K562 (cell line): ENCODE measurements around the gene SLC18A3. TPM values are rescaled to one million over a fixed set of nuclear protein-coding genes. Genes with fewer than 3 reads are reported as not detected.

ENCODE experiments used
- ATAC-seq: fragments of 200-7000 bp; cut with Tn5 transposase; 3 replicates; pipeline ENCODE4 v1.9.1; 2020; ENCODE audit warnings: moderate library complexity
- BruUV-seq: library from RNA; stranded (reverse); fragments of 400-500 nt; replicated peaks from 2 replicates; lab custom pipeline; 2021; lab: Mats Ljungman, UMichigan
- CTCF ChIA-PET: fragments of 300-600 bp; formaldehyde crosslinking; extraction: SDS; loops from one replicate; lab custom pipeline; 2021; ENCODE audit warnings: low intra/inter-chr PET ratio; lab: Yijun Ruan, JAX
- POLR2A ChIA-PET: fragments of 300-600, 350-650 bp; sonication (Branson Sonifier 250); formaldehyde crosslinking; extraction: SDS; loops from one replicate; lab custom pipeline; 2021; ENCODE audit warnings: antibody characterized with exemption, inconsistent platforms; lab: Yijun Ruan, JAX
- DNase-seq, 4 experiments: peaks; one replicate each; pipeline versions ENCODE4 v3.0.0 to v3.0.0-alpha.2; 2011 to 2018; ENCODE audit warnings: low spot score in 3 of 4, mixed read lengths in 3 of 4; ENCODE audit errors: extremely low read depth in 1 of 4
- FAIRE-seq: peaks from 2 replicates; lab custom pipeline; 2011; peaks lifted over from hg19 to GRCh38; lab: Jason Lieb, UNC
- H2AFZ ChIP-seq: 2 replicates; pipeline ENCODE4 v1.6.0; 2011; ENCODE audit warnings: low read depth, low read length, control low read depth, inconsistent platforms
- H3K27ac ChIP-seq: fragments of 200-600 bp; 3 replicates; pipeline ENCODE4 v1.8.0; 2011; ENCODE audit warnings: low read depth, mild to moderate bottlenecking, control low read depth, inconsistent platforms, low read length, moderate library complexity, mixed read lengths; ENCODE audit errors: extremely low read depth
- H3K27me3 ChIP-seq, 2 experiments: fragments of 300-600 bp in 1 of 2; 2 replicates in 1 of 2; 3 replicates in 1 of 2; pipeline versions ENCODE4 v1.6.0 to v1.8.0; 2011; ENCODE audit warnings: inconsistent platforms in 2 of 2, low read length in 2 of 2, mild to moderate bottlenecking in 1 of 2, mixed read lengths in 1 of 2, moderate library complexity in 1 of 2; ENCODE audit not compliant: control insufficient read depth in 2 of 2, insufficient read depth in 2 of 2
- H3K36me3 ChIP-seq: fragments of 300-600 bp; 3 replicates; pipeline ENCODE4 v1.8.0; 2011; ENCODE audit warnings: mild to moderate bottlenecking, low read length, inconsistent platforms; ENCODE audit not compliant: control insufficient read depth, insufficient read depth
- H3K4me1 ChIP-seq, 2 experiments: fragments of 200-600 bp in 1 of 2; replicated peaks in 1 of 2; 2 replicates in 1 of 2; 3 replicates in 1 of 2; pipeline versions ENCODE4 v1.5.1 to v1.8.0; 2011; ENCODE audit warnings: inconsistent platforms in 2 of 2, low read length in 2 of 2, mild to moderate bottlenecking in 1 of 2, mixed read lengths in 1 of 2, moderate library complexity in 1 of 2; ENCODE audit not compliant: control insufficient read depth in 2 of 2, insufficient read depth in 2 of 2
- H3K4me2 ChIP-seq: 2 replicates; pipeline ENCODE4 v1.6.1; 2011; ENCODE audit warnings: low read length, control low read depth, inconsistent platforms, mixed read lengths; ENCODE audit not compliant: insufficient read depth
- H3K4me3 ChIP-seq: fragments of 200-600 bp; sonication (generic), shearing (Covaris generic); 2 replicates; pipeline ENCODE4 v1.5.1; 2016; ENCODE audit warnings: control low read depth, inconsistent platforms
- H3K79me2 ChIP-seq: fragments of 200-600 bp; 3 replicates; pipeline ENCODE4 v1.8.0; 2011; ENCODE audit warnings: low read length, inconsistent platforms; ENCODE audit not compliant: control insufficient read depth, insufficient read depth
- H3K9ac ChIP-seq, 2 experiments: 2 replicates each; pipeline versions ENCODE4 v1.6.0 to v1.6.1; 2011; ENCODE audit warnings: low read depth in 2 of 2, low read length in 2 of 2, control low read depth in 1 of 2, inconsistent platforms in 1 of 2, mild to moderate bottlenecking in 1 of 2, mixed read lengths in 1 of 2; ENCODE audit not compliant: insufficient read depth in 1 of 2
- H3K9me1 ChIP-seq: one replicate; pipeline ENCODE4 v1.6.0; 2011; ENCODE audit warnings: inconsistent platforms, mild to moderate bottlenecking, low read length, moderate library complexity; ENCODE audit not compliant: control insufficient read depth, insufficient read depth
- H3K9me3 ChIP-seq: replicated peaks from 2 replicates; pipeline ENCODE4 v1.5.1; 2011; ENCODE audit warnings: low read depth, low read length, inconsistent platforms; ENCODE audit not compliant: control insufficient read depth, insufficient read depth
- H4K20me1 ChIP-seq: replicated peaks from 2 replicates; pipeline ENCODE4 v1.6.1; 2011; ENCODE audit warnings: low read length, inconsistent platforms, mixed read lengths; ENCODE audit not compliant: control insufficient read depth, insufficient read depth
- CBX5 ChIP-seq: IDR thresholded peaks from 2 replicates; pipeline ENCODE4 v1.6.1; 2014; ENCODE audit warnings: low read depth, borderline replicate concordance
- CEBPB ChIP-seq: fragments of 450-650 bp; IDR thresholded peaks from 2 replicates; pipeline ENCODE4 v1.6.1; 2016; ENCODE audit warnings: missing genetic modification characterization, missing compliant biosample characterization
- CEBPG ChIP-seq, 3 experiments: fragments of 200-800 bp in 1 of 3; sonication (Bioruptor generic) in 1 of 3; sonication (generic) in 1 of 3; formaldehyde crosslinking in 1 of 3; IDR thresholded peaks in 2 of 3; conservative IDR thresholded peaks in 1 of 3; 2 replicates each; pipeline versions ENCODE4 v1.6.1 to v1.8.0; 2016 to 2022; ENCODE audit warnings: missing compliant biosample characterization in 2 of 3, missing genetic modification characterization in 2 of 3, mild to moderate bottlenecking in 1 of 3, missing genetic modification reagents in 1 of 3
- MYNN ChIP-seq, 2 experiments: sonication (generic); formaldehyde crosslinking in 1 of 2; IDR thresholded peaks; 2 replicates each; pipeline versions ENCODE4 v1.5.0 to v1.6.1; 2016 to 2020; ENCODE audit warnings: antibody characterized with exemption in 1 of 2, missing genetic modification reagents in 1 of 2
- SMAD3 ChIP-seq: fragments of 450-650 bp; formaldehyde crosslinking; conservative IDR thresholded peaks from 2 replicates; pipeline ENCODE4 v1.4.0; 2020; ENCODE audit warnings: mild to moderate bottlenecking
- STAT6 ChIP-seq: sonication (generic); formaldehyde crosslinking; IDR thresholded peaks from 2 replicates; pipeline ENCODE4 v1.8.1; 2023; ENCODE audit warnings: mild to moderate bottlenecking, missing genetic modification reagents
- TAF15 ChIP-seq: fragments of 200-400 bp; formaldehyde crosslinking; IDR thresholded peaks from 2 replicates; pipeline ENCODE4 v1.6.1; 2017; ENCODE audit warnings: mild to moderate bottlenecking, low read depth, low read length, moderate library complexity
- ZNF23 ChIP-seq: fragments of 250-450 bp; sonication (Bioruptor Pico); IDR thresholded peaks from 2 replicates; pipeline ENCODE4 v1.4.0; 2020; ENCODE audit warnings: mild to moderate bottlenecking
- ZNF586 ChIP-seq: fragments of 450-650 bp; formaldehyde crosslinking; conservative IDR thresholded peaks from 2 replicates; pipeline ENCODE4 v1.4.0; 2020; ENCODE audit warnings: mild to moderate bottlenecking, moderate library complexity
- WGBS: fragments of 100-300 bp; shearing (Covaris generic); methylation state at CpG from one replicate; pipeline ENCODE4 v1.1.6; 2016; ENCODE audit warnings: low coverage, mixed read lengths; ENCODE audit not compliant: insufficient coverage; ENCODE audit errors: missing lambda C conversion rate; 5-methylcytosine and 5-hydroxymethylcytosine counted together
- in situ Hi-C: fragments of 300-500 bp; cut with MboI; formaldehyde crosslinking; loops from 4 replicates; pipeline ENCODE4 v1.15.0; 2018; ENCODE audit warnings: inconsistent platforms, mixed read lengths
- intact Hi-C: fragments of 100-400 bp; cut with micrococcal nuclease; formaldehyde crosslinking; loops from 2 replicates; pipeline ENCODE4 v1.14.2; 2022
- polyA plus RNA-seq, 8 experiments: library from polyadenylated mRNA; depleted of rRNA in 4 of 8; stranded (reverse) in 5 of 8; unstranded in 3 of 8; fragments of >200 nt; fragmentation: Nextera tagmentation in 2 of 8; fragmentation: Illumina TruSeq in 1 of 8; extraction: Ambion mirVana in 2 of 8; extraction: Trizol in 1 of 8; gene quantifications; 2 replicates each; pipeline versions ENCODE4 v1.2.1 to v1.2.3, GENCODE V29; 2011 to 2014; ENCODE audit warnings: inconsistent platforms in 1 of 8, missing spikeins in 1 of 8
- total RNA-seq, 7 experiments: library from RNA; depleted of rRNA in 6 of 7; stranded (reverse); fragments of >200 nt in 6 of 7; fragmentation: Illumina TruSeq in 2 of 7; extraction: Trizol in 2 of 7; gene quantifications; 2 replicates each; pipeline versions ENCODE4 v1.2.1 to v1.2.3, GENCODE V29; 2011 to 2021; ENCODE audit warnings: low replicate concordance in 1 of 7

The SLC18A3 gene
- total and polyA plus RNA-seq, 9 of the 15 experiments (the other 6 are each of a cell fraction or from before 2014, with no cell fraction given): not detected

GRCh38 chr10:49585387-49585786, 24.7 kb upstream of the SLC18A3 start:
- CTCF ChIA-PET: no interaction called here

GRCh38 chr10:49587981-49588380, 22.1 kb upstream of the SLC18A3 start:
- no TSS peak for BruUV-seq
- H3K36me3 ChIP-seq: no peaks in the 10 kb centered on the region
- no peaks in the 10 kb centered on the region for H3K9me3 ChIP-seq
- H3K27me3 ChIP-seq: peaks cover 0 to 3% of the 10 kb centered on the region in 2 experiments; a peak in 1 of 5 replicates
- ATAC-seq: no peak
- no peaks in the 10 kb centered on the region for H3K79me2 ChIP-seq
- no peak overlapping the region for H3K4me3 ChIP-seq
- H2AFZ ChIP-seq: no peak overlapping the region
- no peak overlapping the region for H3K27ac ChIP-seq
- TF ChIP-seq ZNF23 (no peak), STAT6 (CRISPR knock-in tag) (no peak), SMAD3 (CRISPR knock-in tag) (no peak), ZNF586 (CRISPR knock-in tag) (no peak), CBX5 (no peak), TAF15 (no peak)
- DNase-seq: no peak
- no peaks in the 10 kb centered on the region for H4K20me1 ChIP-seq
- ChIA-PET POLR2A (no interaction called here), CTCF (no interaction called here)
- H3K4me1 ChIP-seq: no peaks in the 10 kb centered on the region; a peak in 1 of 5 replicates
- FAIRE-seq: peak; percentile 52
- H3K9ac ChIP-seq: no peak overlapping the region
- H3K4me2 ChIP-seq: no peak overlapping the region
- in situ Hi-C loops: loop anchor here (25.0 kb wide), 1 partner anchor 649 kb away; no protein-coding TSS in a partner anchor
- intact Hi-C loops: no loop called here
- H3K9me1 ChIP-seq: no peaks in the 10 kb centered on the region
- 0% methylated on average over 4 of the region's 4 CpGs for WGBS

More at GRCh38 chr10:49585387-49585786, 24.7 kb upstream of the SLC18A3 start:
- Histone ChIP-seq H4K20me1 (no peaks in the 10 kb centered on the region), H3K36me3 (no peaks in the 10 kb centered on the region), H3K9me3 (no peaks in the 10 kb centered on the region), H3K4me3 (no peak overlapping the region), H3K9ac (no peak overlapping the region), H3K9me1 (no peaks in the 10 kb centered on the region), H3K79me2 (no peaks in the 10 kb centered on the region), H3K27me3 (peaks cover 0 to 3% of the 10 kb centered on the region in 2 experiments; a peak in 1 of 5 replicates), H3K4me1 (no peaks in the 10 kb centered on the region), H3K4me2 (no peak overlapping the region), H2AFZ (no peak overlapping the region), H3K27ac (no peak overlapping the region)
- ATAC-seq (no peak), FAIRE-seq (no peak), DNase-seq (no peak)
- no TSS peak for BruUV-seq
- TF ChIP-seq CEBPB (tag): peak; percentile 87
- no peak for TF ChIP-seq MYNN (IDR thresholded peaks at IDR 0.05)
- no peak for TF ChIP-seq MYNN (CRISPR knock-in tag; IDR thresholded peaks at IDR 0.05)
- TF ChIP-seq CEBPG (CRISPR knock-in tag; IDR thresholded peaks at IDR 0.05): no peak
- TF ChIP-seq CEBPG (tag; conservative IDR thresholded peaks at IDR 0.05 in 1 of 2, IDR thresholded peaks at IDR 0.05 in 1 of 2): peak; percentile 40 to 90; a peak in 3 of 4 replicates
- in situ Hi-C loops: loop anchor here (25.0 kb wide), 1 partner anchor 652 kb away; no protein-coding TSS in a partner anchor
- intact Hi-C loops: no loop called here
- POLR2A ChIA-PET: no interaction called here
